Amygdala (tissue), 56 donors: Measurements from ENCODE around the gene IFNA10.
"Not testable (repeated sequence)": the region's sequence is repeated elsewhere in the genome, so short reads cannot be mapped to it uniquely, and the experiment has no call there.

Source experiments
- DNase-seq, 56 donors: peaks; one replicate each; lab custom pipeline; 2025; lab: John Stamatoyannopoulos, UW

IFNA10 gene

GRCh38 chr9:21207043-21207442 is at the start of gene IFNA10:
IFNA10 (minus strand) TSS chr9:21207143; CDS start chr9:21207097, 46 bp downstream.
- DNase-seq, result not testable (repeated sequence)

GRCh38 chr9:21255538-21256212 is 48.7 kb upstream of the IFNA10 start:
- no peak for DNase-seq

GRCh38 chr9:21252721-21253547 is 46.0 kb upstream of the IFNA10 start:
- DNase-seq, result peak in 11 of 56 donors; percentile 6 to 37 (median 12)

GRCh38 chr9:21251638-21252037 is 44.7 kb upstream of the IFNA10 start:
- DNase-seq, result no peak

GRCh38 chr9:21251190-21251589 is 44.2 kb upstream of the IFNA10 start:
- no peak for DNase-seq

- no peak for DNase-seq
Observed at GRCh38 chr9:21244836-21245235, 37.9 kb upstream of the IFNA10 start.

GRCh38 chr9:21239911-21240310 is 33.0 kb upstream of the IFNA10 start, which contains the start of gene IFNA14:
IFNA14 (minus strand) TSS chr9:21240005; CDS start chr9:21239935, 70 bp downstream.
- DNase-seq, result no peak

- not testable (repeated sequence) for DNase-seq
Observed at GRCh38 chr9:21236360-21236714, 29.4 kb upstream of the IFNA10 start.

- DNase-seq, result peak in 6 of 56 donors; percentile 5 to 50 (median 15)
Observed at GRCh38 chr9:21235468-21236359, 28.8 kb upstream of the IFNA10 start.

GRCh38 chr9:21234153-21234687 is 27.3 kb upstream of the IFNA10 start:
- no peak for DNase-seq

- DNase-seq, result no peak
Observed at GRCh38 chr9:21233258-21233657, 26.3 kb upstream of the IFNA10 start.

GRCh38 chr9:21228122-21228521 is 21.2 kb upstream of the IFNA10 start, which contains the start of gene IFNA17:
IFNA17 (minus strand) TSS chr9:21228222; CDS start chr9:21228173, 49 bp downstream.
- no peak for DNase-seq

- not testable (repeated sequence) for DNase-seq
Observed at GRCh38 chr9:21217211-21217610, 10.3 kb upstream of the IFNA10 start, which contains the start of gene IFNA16. IFNA16 (minus strand) TSS chr9:21217311; CDS start chr9:21217305, 6 bp downstream.

- not testable (repeated sequence) for DNase-seq
Observed at GRCh38 chr9:21213411-21214326, 6.7 kb upstream of the IFNA10 start.

GRCh38 chr9:21212160-21212559 is 5.2 kb upstream of the IFNA10 start:
- not testable (repeated sequence) for DNase-seq

GRCh38 chr9:21210782-21211181 is 3.8 kb upstream of the IFNA10 start:
- not testable (repeated sequence) for DNase-seq

GRCh38 chr9:21210311-21210710 is 3.4 kb upstream of the IFNA10 start:
- no peak for DNase-seq

- DNase-seq, result no peak
Observed at GRCh38 chr9:21205204-21205603, 1.7 kb downstream of the IFNA10 start.

GRCh38 chr9:21202105-21202504 is 4.8 kb downstream of the IFNA10 start, which contains the start of gene IFNA7:
IFNA7 (minus strand) TSS chr9:21202205; CDS start chr9:21202165, 40 bp downstream.
- not testable (repeated sequence) for DNase-seq
